Measurements from ENCODE around the gene DDA1. TPM values are rescaled to one million over a fixed set of nuclear protein-coding genes. Genes with fewer than 3 reads are reported as not detected.
A peak's percentile ranks its signal among the peaks of the same experiment; 100 is the strongest.

DDA1 gene
- total and polyA plus RNA-seq, 9 of the 15 experiments (the other 6 are each of a cell fraction or from before 2014, with no cell fraction given), result 1.4 to 83.8 (median 33.8) TPM

DNA sequence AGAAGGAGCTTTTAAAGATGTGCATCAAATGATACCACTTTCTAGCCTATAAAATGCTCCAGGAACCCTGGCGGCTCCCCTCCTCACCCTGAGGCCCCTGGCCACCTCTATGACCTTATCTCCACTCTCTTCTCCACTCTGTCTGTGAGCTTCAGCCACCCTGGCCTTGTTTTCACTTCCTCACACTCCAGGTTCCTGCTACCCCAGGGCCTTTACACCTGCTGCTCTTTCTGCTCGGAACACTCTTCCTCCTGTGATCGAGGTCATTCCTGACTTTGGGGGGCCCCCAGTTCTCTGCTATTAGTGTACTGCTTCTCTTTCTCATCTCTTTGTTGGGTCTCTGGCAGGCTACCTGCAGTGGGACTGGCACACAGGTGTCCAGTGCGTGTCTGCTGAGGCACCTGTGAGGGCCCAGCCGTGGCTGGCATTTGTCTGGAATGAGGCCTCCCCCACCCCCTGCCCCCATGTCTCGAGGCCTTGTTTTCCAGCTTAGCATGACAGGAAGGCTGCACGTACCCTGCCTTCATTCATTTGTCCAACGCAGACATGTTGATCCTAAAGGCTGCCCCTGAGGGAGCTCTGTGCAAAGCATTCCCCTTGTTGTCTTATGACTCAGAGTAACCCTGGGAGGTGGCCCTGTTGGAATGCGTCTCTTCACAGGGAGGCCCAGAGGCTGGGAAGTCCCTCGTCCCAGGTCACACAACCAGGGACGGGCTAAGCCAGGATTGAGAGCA, 2.3 kb downstream of the DDA1 start:
- POLR2A ChIA-PET, result interaction anchor here (0.5 to 7.7 kb wide), 2 partner anchors 13 to 22 kb away, joined by 3 to 78 read pairs; partner anchors contain the start of gene ANO8
- Histone ChIP-seq H3K4me2 (ENCODE audit: insufficient read depth, low read length) (no peak overlapping the region), H3K79me2 (ENCODE audit: control insufficient read depth, insufficient read depth, low read length) (peaks cover 54% of the 10 kb centered on the region), H2AFZ (ENCODE audit: low read depth, low read length) (no peak overlapping the region), H3K4me1 (replicated peaks in 1 of 2; ENCODE audit: control insufficient read depth in 2 of 2, insufficient read depth in 2 of 2, low read length in 2 of 2) (peaks cover 17 to 53% of the 10 kb centered on the region in 2 experiments; a peak in 4 of 5 replicates), H3K36me3 (ENCODE audit: control insufficient read depth, insufficient read depth, low read length) (peaks cover 49% of the 10 kb centered on the region; the same call in 2 of the 3 replicates), H3K27me3 (ENCODE audit: control insufficient read depth in 2 of 2, insufficient read depth in 2 of 2, low read length in 2 of 2) (no peaks in the 10 kb centered on the region), H3K9ac (ENCODE audit: insufficient read depth in 1 of 2, low read depth in 2 of 2, low read length in 2 of 2) (peak overlapping the region in 1 of 2 experiments; percentile 73; a peak in 2 of 4 replicates), H3K9me1 (ENCODE audit: control insufficient read depth, insufficient read depth, low read length) (no peaks in the 10 kb centered on the region), H3K4me3 (no peak overlapping the region), H3K9me3 (replicated peaks; ENCODE audit: control insufficient read depth, insufficient read depth, low read depth, low read length) (no peaks in the 10 kb centered on the region), H3K27ac (ENCODE audit: extremely low read depth, low read depth, low read length) (no peak overlapping the region), H4K20me1 (replicated peaks; ENCODE audit: control insufficient read depth, insufficient read depth, low read length) (0 out of 2 replicates have a peak, but pooled peaks cover 5% of the 10 kb centered on the region)
- 82% methylated on average over 9 of the region's 11 CpGs for WGBS (ENCODE audit: insufficient coverage, low coverage, missing lambda C conversion rate)
- FAIRE-seq, result no peak
- in situ Hi-C loops (cut with MboI), result no loop called here
- BruUV-seq (replicated peaks), result no TSS peak
- ATAC-seq, result no peak
- no peak for TF ChIP-seq SIRT6 (IDR thresholded peaks at IDR 0.05; ENCODE audit: low read depth, low read length)
- no peak for TF ChIP-seq ZNF589 (CRISPR knock-in tag; IDR thresholded peaks at IDR 0.05; ENCODE audit: low read depth)
- TF ChIP-seq ZNF253 (CRISPR knock-in tag; conservative IDR thresholded peaks at IDR 0.05), result no peak
- no peak for TF ChIP-seq GATAD2A (IDR thresholded peaks at IDR 0.05)
- TF ChIP-seq IFI16 (CRISPR knock-in tag; IDR thresholded peaks at IDR 0.05), result no peak
- TF ChIP-seq KLF6 (CRISPR knock-in tag; IDR thresholded peaks at IDR 0.05; ENCODE audit: borderline replicate concordance), result no peak
- TF ChIP-seq FUS (optimal IDR thresholded peaks at IDR 0.05; ENCODE audit: low read depth, low read length), result no peak
- TF ChIP-seq RBM15 (IDR thresholded peaks at IDR 0.05; ENCODE audit: insufficient read depth, low read length), result no peak
- no peak for TF ChIP-seq ZNF551 (CRISPR knock-in tag; IDR thresholded peaks at IDR 0.05)
- no peak for TF ChIP-seq SP2 (IDR thresholded peaks at IDR 0.05; ENCODE audit: extremely low read depth, low read depth, low read length, poor library complexity, severe bottlenecking)
- TF ChIP-seq SMARCB1 (IDR thresholded peaks at IDR 0.05; ENCODE audit: insufficient read length, low read depth), result no peak
- no peak for TF ChIP-seq ZNF76 (CRISPR knock-in tag; IDR thresholded peaks at IDR 0.05; ENCODE audit: borderline replicate concordance)
- TF ChIP-seq PPARD (CRISPR knock-in tag; IDR thresholded peaks at IDR 0.05), result no peak
- TF ChIP-seq TRIM28 (IDR thresholded peaks at IDR 0.05), result no peak
- TF ChIP-seq EGR1 (conservative IDR thresholded peaks at IDR 0.05), result no peak
- CTCF ChIA-PET (ENCODE audit: low intra/inter-chr PET ratio), result no interaction called here
- DNase-seq (ENCODE audit: extremely low read depth in 1 of 4, low spot score in 3 of 4), result no peak
- intact Hi-C loops (cut with micrococcal nuclease), result no loop called here

Data from K562 (cell line).